Right renal pelvis (tissue), 4 donors: ENCODE data around the gene ARID3C. TPM values are rescaled to one million over a fixed set of nuclear protein-coding genes. Genes with fewer than 3 reads are reported as not detected.

Source experiments
- DNase-seq, 4 donors: peaks; one replicate each; pipeline ENCODE4 v3.0.0-alpha.2; 2013; ENCODE audit warnings: low read depth in 4 of 4, low spot score in 3 of 4, missing footprints in 1 of 4
- polyA plus RNA-seq, 4 donors: library from polyadenylated mRNA; unstranded; fragments of 120-200 nt; gene quantifications; one replicate each; pipeline ENCODE4 v1.2.1, GENCODE V29; 2013; ENCODE audit not compliant: insufficient read length in 4 of 4

ARID3C gene
- polyA plus RNA-seq, 4 donors = 0.12 TPM; not detected in 3

DNA sequence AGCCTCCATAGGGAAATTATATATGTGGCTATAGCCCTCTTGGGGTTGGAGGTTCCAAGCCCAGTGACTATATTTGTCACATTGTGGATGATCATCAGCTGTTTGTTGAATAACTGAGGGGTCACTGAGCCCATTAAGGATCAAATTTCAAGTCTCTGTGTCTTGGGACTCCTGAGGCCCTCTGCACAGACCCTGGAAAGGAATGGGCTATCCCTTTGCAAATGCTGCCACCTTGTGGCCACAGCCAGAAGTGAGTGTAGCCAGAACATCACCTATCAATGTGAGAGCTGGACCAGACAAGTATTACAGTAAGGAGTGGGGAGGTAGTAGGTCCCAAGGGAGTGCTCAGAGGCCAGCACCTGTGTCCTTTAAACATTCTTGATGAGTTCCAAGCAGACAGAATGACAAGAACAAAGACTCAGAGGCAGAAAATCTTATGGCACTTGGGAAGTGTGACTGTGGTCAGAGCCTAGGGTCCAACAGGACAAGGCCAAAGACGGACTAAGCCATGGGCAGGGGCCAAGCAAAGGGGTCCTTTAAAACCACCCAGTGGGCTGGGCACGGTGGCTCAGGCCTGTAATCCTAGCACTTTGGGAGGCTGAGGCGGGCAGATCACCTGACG, 25.1 kb downstream of the ARID3C start:
- DNase-seq = peak in 2 of 4 donors; percentile 75 to 79

DNA sequence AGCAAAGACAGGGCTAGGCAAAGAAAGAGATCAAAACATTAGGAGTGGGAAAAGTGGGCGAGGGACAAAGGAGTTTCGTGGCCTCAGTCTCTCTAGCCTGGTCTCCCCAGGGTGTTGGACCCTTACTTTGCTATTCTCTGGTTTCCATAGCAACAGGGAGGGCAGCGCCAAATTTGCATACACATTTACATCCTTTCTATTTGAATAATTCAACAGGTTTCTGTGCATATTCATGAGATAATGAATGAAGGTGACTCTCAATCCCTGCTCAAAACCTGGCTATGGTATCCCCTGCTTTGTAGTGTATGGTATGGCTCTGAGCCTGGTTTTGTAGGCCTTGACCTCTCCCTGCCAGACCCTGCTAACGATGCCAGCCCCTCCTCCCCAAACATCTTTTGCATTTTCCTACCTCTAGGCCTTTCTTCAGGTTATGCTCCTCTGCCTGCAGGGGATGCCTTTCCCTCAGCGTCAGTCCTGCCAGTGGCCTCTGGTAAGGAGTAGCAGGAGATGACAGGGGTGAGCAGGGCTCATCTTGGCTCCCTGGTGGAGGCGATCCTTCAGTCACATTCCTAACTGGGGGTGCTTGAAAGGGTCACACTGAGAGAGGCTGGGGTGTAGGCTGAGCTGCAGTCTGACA, 26.8 kb downstream of the ARID3C start:
- DNase-seq = no peak

DNA sequence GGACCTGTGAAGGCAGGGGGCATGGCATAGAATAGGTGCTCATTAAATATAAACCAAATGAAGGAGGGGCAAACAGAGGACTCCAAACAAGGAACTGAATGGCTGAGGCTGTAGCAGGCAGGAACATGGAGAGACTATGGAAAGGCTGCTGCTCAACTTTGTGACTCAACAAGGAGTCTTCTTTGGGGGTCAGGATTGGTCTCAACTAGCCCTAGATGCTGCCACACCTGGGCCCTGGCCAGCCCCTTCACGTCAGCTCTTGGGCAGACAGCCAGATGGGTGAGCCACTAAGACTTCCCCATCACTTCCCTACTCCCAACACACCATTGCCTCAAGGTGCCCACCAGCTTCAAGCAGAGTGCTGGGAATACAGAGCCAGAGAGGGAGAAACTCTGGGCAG, 28.0 kb downstream of the ARID3C start:
- no peak for DNase-seq

DNA sequence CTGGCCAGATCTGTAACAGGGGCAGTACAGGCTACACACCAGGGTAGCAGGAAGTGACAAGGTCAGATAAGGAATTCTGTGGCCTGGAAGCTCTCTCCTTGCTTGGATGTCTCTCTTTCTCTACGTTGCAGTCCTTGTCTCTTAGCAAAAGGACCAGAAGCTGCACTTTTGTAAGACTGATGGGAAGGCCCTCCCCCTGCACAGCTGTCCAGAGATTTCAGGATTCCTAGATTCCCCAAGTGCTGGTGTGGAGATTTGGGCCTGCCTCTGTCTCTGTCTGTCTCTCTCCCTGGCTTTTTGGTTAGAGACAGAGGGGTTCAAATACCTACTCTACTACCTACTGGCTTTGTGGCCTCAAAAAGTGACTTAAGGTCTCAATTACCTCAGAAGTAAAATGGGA, 29.3 kb downstream of the ARID3C start:
- no peak for DNase-seq

DNA sequence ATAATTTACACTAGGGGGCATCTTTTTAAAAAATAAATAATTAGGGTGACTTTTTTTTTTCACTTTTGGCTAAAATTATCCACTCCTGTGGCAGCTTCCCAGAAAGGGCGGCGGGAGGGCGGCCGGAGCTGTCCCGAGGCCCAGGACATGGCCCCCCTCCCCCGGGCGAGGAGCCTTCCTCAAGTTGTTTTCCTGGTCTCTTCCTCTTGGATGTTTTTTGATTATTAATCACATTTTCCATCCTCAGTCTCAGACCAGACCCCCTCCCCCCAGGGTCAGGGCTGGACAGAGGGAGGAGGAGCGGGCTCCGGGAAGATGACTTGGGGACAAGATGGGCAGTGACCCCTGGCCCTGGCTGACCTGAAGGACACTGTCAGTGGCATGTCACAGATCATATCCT, 34.7 kb downstream of the ARID3C start:
- DNase-seq = no peak

DNA sequence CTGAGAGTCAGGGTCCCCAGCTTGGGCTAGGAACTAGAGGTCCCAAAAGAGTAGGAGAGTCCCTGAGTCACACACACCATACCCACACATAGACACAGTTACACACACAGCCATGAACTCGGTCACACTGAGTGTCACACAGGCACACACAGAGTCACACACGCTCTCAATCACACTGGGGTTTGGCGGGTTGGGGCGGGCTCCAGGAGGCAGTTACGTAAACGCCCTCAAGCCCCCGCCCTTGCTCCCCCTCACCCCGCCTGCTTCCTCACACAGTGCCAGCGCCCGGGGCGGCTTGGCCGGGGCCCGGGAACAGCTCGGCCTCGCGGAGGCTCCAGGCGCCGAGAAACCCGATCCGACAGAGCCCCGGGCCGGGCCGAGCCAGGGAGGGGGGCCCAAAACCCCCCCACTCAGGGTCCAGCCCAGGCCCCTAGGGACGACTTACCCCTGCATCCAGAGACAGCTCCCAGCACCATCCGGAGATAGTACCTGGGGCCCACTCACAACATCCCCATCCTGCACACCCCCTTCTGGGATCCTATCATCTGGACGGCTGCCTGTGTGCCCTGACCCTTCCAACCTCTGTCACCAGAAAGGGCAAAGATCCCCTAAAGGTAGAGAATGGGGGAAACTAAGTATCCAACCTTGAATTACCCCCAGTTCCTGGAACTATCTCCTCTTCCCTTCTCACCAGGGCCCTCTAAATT, 35.8 kb downstream of the ARID3C start:
- DNase-seq = no peak

DNA sequence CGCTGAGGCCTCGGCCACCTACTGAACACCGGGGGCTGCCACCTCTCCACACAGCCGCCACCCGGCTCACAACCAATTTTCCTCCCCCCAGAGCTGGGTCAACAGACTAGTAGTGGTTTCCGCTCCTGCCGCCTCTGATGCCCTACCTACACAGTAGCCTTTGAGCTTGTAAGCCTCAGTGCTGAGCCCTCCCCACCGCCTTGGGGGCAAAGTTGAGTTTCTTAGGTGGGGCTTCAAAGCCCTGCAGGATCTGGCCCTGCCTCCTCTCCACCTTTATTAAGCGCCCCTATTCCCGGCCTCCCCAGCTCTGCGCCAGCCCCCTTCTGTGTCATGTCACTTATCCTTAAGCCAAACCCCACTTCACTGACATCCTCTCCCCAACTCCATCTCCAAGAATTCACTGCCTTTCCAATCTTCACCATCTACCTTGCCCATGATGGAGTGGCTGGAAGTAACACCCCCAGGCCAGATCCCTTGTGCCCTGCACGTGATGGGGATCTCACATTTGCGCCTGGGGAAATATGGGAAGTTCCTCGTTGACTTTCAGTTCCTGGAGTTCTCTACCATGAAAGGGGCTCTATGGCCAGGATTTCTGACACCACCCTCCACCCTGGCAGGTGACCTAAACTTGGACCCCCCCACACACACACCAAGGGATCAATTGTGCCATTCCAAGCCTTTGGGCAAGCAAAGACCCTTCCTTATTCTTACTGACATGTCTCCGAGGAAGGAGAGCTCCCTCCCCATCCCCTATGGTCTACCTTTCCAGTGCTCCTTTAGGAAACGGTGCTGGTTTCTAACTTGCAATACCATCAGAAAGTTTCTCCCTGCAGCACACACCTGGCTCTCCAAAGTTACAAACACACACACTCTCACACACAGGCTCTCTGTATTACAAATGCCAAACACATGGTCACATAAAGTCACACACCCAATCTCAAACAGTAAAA, 36.7 kb downstream of the ARID3C start:
- no peak for DNase-seq

DNA sequence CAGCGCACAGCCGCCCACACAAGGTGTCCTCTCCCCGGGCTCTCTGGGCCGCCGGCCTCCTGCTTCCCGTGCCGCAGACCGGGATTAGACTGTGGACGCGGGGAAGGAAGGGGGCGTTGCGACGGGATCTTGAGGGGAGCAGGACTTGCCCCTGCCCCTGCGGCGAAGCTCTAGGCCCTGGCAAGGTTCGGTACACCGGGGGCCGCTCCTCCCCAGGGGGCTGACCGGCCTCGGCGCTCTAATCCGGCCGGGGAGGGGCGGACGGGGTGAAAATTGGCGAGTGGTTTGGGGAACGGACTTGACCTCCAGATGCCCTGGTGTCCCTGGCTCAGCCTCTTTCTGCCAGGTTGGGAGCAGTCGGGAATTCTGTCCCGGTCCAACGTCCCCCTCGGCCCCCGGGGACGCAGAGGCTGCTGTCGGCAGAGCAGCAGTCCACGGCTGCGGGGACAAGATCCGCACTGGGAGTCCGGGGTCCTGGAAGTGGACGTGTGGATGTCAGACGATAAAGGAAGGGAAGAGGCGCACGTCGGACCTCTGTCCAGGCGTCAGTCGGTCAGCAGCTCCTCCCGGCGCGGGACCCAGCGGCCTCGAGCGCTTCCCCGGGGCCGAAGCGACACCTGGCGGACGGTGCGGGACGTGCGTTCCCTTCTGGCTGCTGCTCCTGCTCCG, 37.5 kb downstream of the ARID3C start:
- no peak for DNase-seq

DNA sequence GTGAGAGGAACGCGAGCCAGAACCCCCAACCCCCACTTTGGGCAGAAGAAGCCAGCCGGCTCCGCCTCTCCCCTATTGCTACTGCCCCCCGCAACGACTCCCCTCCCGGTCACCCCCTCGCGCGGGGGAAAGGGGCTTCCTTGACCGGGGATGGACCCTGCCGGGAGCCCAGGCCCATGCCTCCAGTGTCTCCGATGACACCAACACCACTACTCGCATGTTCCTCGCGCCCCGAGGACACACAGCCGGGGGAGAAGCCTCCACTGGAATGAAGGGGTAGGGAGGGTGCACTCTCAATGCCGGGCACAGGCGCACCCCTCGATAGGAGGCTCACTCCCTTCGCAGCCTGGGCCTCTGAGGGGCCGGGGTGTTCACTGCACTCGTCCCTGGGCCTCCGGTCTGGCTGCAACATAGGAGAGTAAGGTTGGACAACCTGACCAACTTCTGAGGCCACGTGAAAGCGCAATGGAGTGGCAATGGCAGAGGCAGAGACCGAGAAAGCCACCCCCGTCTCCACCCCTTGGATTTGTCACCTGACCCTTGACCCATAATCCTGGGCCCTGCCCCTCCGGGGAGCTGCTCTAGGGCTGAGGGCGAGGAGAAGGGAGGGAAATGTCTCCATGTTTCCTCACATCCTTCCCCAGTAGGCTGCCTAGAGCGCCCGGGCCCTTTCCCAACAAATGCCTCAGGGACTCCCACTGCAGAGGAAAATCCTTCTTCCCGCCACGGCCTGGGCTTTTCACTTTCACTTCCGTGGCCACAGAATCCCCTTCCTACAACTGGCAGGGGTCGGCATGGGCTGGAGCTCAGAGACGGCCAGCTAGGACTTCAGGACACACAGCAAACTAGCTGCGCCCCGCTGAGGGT, 38.3 kb downstream of the ARID3C start:
- no peak for DNase-seq

DNA sequence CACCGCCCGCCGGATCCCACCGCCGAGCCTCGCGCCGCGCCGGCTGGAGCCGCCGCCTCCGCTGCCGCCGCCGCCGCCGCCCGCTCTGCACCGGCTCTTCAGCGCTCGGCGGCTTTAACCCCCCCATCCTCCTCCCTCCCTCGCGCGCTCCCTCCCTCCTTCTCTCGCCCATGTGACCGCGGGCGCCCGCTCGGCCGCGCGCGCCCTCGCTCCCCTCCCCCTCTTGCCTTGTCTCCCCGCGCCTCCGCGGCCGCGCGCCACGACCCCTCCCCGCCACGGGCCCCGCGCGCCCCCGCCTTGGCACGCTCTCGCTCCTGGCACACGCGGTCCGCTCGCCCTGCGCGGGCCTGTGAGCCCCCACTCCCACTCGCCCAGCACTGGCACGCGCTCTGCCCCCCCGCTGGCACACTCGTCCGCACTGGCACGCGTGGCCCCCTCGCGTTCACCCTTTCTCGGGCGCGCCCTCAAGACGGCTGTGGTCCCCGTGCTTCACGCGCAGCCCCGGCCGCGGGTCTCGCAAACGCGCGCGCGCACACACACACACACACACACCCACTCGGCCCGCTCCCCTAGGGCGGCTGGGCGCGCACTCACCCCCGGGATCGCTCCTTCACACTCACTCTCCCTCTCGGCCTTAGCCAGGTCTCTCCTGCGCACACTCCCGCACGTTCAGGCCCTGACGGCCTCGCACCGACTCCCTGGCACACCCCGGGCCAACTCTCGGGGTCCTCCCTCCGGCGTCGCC, 39.1 kb downstream of the ARID3C start, which contains the start of gene CNTFR:
Gene CNTFR, minus strand, starts transcription at position 89 of the 745 bp plus-strand sequence. CDS start 20,743 bp downstream, outside the sequence.
- DNase-seq = no peak

DNA sequence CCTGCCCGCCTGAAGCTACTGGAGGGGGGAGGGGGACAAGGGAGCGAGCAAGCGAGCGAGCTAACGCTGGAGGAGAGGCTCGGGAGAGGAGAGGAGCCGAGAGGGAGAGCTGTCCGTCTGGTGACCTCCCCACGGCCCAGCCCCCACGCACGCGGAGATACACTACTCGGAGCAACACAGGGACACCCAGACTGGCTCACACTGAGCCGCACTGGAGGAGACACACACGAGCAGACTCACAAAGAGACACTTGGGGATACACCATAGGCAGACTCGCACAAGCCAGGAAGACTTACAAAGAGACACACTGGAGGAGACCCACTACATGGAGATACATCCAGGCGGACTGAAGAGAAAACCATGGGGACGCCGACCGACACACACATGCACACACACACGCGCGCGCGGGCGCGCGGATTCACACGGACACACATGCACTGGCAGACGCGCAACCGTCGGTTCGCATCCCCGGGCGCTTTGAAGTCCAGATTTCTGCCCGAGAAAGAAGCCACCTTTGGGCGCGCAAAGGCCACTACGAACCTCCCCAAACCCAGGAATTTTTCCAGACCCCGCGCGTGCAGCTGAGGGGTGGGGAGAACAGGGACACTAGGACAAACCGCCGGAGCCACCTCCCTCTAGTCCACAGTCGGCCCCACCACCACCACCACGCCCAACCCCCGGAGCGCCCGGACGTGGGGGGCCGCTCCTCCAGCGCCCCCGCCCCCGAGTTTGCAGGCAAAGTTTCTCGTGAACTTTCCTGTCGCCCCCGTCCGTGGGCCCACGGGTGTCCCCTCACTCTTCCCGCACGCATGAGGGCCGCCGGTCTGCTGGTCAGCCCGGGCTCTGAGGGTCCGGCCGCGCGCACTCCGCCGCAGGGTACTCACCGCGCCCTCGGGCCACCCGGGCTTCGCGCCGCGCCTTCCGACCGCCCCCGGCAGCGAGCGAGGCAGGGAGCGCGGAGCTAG, 39.9 kb downstream of the ARID3C start:
- no peak for DNase-seq

DNA sequence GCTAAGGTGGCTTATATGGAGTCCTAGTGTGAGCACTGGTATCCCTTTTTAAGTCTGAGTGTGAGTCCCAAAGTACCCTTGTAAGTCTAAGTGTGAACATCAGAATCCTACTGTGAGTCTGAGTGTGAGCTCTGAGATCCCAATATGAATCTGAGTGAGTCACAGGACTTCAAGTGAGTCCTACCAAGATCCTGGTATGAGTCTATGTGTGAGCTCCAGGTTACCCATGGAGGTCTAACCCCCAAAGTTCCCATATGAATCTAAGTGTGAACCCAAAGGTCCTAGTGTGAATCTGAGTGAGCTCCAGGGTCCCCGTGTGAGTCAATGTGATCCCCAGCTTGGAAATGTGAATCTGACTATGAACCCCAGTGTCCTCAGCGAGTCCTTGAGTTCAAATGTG, 41.6 kb downstream of the ARID3C start:
- no peak for DNase-seq

DNA sequence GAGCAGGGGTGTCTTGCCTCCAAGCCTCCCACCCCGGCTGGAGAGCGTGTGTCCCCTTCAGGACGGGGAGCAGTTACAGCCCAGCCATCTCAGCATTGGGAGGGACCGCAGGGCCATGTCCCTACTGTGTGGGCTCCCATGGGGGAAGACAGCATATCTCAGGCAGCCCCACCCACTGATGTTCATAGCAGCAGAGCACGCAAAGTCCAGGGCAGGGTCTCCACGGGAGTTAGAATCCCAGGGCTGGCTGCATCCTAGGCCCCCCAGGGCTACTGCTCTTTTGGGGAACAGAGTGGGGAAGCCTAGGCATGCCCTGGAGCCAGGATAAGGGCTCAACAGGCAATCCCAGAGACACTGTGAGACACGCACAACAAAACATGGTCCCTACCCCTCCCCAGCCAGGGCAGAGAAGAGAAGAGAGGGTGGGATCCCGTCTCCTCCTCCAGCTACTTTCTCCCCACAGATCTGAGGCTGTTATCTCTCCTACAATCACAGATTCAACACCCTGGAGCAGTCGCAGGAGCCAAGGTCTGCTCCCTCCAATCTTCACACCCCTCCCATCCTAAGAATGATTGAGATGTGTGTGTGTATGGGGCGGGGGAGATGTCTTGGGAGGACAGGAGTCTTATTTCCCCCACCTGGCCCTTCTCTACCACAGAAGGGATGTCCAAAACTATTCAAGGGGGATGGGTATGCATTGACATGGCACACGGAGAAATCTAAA, 42.8 kb downstream of the ARID3C start:
- DNase-seq = no peak

DNA sequence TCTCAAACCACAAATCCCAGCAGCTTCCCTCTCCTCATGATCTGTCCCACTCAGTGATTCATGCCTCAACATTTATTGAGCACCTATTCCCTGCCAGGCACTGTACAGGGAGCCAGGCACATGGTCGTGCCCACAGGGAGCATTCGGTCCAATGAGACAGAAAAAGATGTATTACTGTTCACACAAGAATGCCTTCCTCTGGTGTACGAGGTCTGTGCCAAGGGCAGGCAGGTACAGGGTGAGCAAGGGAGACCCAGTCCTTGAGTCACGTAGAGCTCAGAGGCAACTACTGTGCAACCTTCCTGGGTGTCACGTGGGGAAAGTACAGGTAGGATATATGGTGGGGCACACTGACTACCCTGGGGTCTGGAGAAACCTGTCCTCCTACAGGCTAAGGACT, 43.9 kb downstream of the ARID3C start:
- no peak for DNase-seq

DNA sequence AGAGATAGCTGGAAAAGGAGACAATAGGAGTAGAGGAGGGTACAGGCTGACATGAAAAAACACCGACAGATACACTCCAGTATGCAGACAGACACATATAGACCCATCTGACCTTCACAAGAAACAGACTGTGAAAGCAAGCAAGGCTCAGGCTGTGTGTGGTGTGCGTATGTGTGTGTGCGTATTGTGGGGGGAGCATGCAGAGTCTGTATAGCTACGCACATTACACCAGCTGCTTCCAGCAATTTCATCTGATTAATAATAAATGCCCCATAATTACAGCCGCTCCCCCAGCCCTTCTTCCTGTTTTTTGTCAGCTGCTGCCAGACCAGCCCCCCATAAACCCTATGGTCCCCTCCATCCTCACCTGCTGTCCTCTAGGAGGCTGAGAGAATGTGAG, 46.1 kb downstream of the ARID3C start:
- no peak for DNase-seq

DNA sequence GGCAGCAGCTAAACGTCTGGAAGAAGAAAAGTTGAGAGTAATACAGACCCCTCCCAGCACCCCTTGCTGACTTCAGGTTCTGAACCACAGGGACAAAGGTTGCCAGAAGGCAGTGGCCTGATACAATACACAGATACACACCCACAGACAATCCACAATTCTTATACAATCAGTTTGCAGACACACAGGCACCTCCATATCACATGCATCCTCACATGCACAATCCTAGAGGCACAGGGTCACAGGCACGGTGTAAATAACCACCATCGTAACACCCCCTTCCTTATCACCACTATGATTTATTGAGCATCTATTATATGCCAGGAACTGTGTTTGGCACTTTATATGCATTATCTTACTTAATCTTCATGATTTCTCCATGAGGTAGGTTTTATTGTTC, 47.5 kb downstream of the ARID3C start:
- DNase-seq = no peak

DNA sequence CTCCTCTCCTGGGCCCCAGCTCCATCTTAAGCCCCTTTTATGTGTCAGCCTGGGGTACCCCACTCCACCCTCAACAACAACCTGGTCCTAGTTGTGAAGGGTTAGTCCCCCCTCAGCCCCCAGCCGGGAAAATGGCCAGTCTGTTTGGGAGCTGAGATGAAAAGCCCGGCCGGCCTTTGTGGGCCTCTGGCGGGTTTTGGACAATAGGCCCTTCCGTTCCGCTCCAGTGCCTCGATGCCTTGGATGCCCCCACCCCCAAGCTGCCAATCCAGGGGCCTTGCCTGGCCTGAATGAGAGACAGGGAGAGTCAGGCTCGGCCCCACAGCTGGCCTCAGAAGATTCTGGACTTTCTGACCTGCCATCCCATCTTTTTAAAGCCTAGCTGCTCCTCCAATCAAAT, 48.5 kb downstream of the ARID3C start:
- DNase-seq = no peak
